ENCODE results near the gene SRPK2.
"Not testable (repeated sequence)": the region's sequence is repeated elsewhere in the genome, so short reads cannot be mapped to it uniquely, and the experiment has no call there.

SRPK2 gene

DNA sequence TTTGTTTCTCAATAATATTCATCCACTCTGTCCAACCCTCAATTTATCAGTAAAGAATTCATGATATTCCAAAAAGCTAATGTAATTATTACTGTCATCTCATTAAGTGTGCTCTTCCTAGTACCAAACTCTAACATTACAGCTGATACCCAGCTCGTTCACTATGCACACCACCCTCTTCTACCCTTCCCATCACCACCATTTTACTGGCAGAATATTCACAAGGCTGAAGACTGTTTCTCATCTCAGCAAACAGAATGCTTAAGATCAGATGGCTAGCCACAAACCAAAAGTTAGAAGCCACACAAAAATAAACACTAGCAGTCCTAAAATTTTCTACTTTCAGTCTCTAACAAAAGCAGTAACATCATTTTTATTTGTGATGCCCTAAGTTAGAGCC, 121.5 kb downstream of the SRPK2 start:
- DNase-seq (ENCODE audit: low read depth): no peak

DNA sequence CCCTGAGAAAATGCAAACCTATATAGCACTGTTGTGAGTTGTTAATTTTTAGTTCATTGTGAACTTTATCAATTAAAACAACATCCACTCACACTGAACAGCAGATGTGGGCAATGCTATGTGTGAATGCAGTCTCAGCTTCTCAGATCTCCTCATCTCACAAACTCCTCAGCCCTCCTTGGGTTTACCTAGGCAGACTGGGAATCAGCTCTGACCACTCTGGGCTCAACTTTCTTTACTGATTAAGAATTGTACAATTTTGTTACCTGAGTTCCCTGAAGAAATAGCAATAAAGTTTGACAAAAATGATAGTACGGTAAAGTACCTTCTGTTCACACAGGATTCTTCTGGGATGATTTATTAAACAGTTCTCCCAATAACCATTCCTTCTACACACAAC, 124.0 kb downstream of the SRPK2 start:
- no peak for DNase-seq (ENCODE audit: low read depth)

DNA sequence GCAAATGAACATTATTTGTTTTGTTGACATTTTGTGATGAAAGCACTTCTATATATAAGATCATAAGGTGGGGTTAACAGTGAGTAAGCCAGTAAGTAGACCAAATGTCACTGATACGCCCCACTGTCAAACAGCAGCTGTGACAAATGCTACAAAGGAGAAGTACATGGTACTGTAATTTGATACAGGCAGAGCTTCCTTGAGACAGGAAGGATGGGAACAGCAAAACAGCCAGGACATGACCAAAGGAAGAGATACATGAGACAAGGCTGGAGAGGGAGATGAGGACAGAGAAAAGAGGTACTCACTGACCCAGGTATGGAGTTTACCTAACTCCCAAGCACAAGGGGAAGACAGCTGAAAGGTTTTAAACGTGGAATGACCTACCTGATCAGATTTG, 127.0 kb downstream of the SRPK2 start:
- no peak for DNase-seq (ENCODE audit: low read depth)

DNA sequence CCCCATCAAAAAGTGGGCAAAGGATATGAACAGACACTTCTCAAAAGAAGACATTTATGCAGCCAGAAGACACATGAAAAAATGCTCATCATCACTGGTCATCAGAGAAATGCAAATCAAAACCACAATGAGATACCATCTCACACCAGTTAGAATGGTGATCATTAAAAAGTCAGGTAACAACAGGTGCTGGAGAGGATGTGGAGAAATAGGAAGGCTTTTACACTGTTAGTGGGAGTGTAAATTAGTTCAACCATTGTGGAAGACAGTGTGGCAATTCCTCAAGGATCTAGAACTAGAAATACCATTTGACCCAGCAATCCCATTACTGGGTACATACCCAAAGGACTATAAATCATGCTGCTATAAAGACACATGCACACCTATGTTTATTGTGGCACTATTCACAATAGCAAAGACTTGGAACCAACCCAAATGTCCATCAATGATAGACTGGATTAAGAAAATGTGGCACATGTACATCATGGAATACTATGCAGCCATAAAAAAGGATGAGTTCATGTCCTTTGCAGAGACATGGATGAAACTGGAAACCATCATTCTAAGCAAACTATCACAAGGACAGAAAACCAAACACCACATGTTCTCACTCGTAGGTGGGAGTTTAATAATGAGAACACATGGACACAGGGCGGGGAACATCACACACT, 128.4 kb downstream of the SRPK2 start:
- DNase-seq (ENCODE audit: low read depth): not testable (repeated sequence)

DNA sequence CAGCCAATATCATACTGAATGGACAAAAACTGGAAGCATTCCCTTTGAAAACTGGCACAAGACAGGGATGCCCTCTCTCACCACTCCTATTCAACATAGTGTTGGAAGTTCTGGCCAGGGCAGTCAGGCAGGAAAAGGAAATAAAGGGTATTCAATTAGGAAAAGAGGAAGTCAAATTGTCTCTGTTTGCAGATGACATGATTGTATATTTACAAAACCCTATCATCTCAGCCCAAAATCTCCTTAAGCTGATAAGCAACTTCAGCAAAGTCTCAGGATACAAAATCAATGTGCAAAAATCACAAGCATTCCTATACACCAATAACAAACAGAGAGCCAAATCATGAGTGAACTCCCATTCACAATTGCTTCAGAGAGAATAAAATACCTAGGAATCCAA, 129.8 kb downstream of the SRPK2 start:
- DNase-seq (ENCODE audit: low read depth): not testable (repeated sequence)

DNA sequence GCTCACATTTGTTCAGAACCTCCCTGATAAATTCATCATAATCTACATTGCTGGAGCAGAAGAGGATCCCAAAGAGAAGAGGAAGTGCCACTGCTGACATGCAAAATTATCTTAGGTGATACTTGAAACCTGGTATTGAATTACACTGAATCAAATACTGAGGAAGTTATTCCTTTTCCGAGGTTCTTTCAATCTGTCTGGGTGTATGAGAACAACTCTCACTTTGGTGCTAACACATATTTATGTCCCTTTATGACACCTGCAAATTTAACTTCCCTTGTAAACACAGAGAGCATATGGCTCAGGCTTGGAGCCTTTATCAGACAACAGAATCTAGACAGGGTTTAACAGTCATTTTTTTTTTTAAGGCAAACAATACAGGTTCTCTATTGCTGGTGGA, 131.4 kb downstream of the SRPK2 start:
- no peak for DNase-seq (ENCODE audit: low read depth)

DNA sequence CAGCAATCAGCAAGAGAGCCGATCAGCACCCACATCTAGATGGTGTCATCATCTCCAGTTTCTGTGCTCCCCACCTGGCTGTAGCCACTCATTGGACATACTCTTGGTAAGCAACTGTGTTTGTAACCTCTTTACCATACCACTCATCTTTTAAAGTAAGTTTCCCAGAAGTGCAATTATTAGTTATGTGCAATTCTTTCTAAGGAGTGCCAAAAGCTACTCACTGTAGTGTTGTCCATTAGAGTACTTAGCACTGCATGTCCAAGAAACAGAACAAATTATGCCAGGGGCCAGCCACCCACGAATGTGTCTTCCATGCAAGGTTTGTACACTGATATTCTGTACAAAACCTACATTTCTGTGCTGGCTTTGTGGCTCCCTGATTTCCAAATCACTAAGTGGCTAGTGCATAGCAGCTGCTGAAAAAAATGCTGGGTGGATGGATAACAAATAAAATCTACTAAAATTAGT, 131.9 kb downstream of the SRPK2 start:
- no peak for DNase-seq (ENCODE audit: low read depth)

DNA sequence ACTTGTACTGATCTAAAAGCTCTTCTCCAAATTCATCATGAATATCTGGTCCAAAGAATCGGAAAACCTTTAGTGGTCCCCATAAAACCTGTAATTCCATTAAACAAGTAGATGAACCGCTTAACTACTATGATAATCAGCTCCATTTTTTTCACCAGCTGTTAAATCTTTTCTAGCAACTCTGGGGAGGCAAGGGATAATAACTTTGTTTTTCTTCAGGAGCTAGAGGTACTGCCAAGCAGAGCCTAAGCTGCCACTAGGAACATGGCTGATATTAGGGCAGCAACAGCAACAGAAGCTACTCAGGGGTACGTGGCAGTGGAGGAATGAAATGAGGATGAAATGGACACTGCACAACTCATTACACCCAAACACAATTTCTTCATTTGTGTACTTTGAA, 138.0 kb downstream of the SRPK2 start:
- DNase-seq (ENCODE audit: low read depth): no peak

DNA sequence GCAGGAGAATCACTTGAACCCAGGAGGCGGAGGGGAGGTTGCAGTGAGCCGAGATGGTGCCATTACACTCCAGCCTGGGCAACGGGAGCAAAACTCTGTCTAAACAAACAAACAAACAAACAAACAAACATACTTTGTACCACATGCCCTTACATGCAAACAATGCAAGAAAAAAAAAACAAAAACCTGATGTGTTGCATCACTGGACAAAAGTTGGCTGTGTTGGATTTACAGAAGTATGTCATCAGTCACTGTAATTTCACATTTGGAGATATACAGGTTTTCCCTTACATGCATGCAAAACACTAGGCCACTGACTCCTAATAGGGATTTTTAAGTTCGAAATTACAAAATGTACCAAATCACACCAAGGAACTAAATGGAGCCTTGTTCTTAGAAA, 138.5 kb downstream of the SRPK2 start:
- no peak for DNase-seq (ENCODE audit: low read depth)

DNA sequence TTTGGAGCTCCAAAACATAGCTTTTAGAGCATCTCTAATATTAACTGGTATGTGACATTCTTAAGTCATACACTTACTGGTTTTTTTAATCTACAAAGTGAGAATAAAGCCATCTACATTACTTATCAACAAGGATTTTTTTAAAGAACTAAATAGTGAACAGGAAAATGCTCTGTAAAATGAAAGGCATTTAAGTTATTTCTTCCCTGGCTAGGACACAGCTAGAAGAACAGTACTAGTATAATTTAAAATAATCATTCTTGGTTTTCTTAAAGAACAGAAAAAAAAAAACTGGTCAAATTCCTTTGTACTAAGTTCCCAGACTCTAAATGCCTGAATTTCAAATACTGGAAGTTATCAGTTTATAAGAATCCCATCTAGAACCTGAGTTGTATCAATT, 139.5 kb downstream of the SRPK2 start:
- no peak for DNase-seq (ENCODE audit: low read depth)

DNA sequence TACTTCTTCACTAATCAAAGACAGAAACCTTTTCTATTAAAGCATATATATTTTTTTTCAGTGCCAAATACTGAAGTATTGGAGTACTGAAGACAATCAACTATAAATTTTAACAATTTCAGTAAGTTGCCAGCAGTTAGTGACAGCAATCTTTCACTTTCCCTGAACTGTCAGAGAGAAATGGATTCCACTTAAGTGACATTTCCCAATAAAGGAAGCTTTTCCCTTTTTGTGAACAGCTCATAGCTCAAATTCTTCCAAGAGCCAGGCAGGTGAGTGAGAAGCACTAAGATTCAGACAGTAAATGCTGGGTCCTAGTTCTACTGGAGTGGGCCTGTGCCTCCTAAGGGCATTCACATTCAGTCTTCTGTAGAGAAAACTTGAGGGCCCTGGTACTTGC, 142.0 kb downstream of the SRPK2 start:
- DNase-seq (ENCODE audit: low read depth): no peak

DNA sequence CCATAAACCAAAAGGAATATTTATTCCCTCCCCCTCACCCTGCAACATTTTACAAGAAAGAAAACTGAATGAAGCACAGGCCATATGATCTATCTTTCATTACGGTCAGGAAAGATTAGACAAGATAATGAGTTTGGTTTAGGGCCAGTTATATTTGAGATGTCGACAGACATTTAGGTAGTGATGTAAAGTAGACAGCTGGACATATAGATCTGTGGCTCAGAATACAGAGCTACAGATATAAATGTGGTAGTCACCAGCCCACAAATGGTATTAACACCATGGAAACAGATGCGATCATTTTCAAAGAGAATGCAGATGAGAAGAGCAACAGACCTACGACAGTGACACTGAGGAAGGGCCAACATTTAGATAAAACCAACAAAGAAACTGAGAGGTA, 142.5 kb downstream of the SRPK2 start:
- DNase-seq (ENCODE audit: low read depth): no peak

DNA sequence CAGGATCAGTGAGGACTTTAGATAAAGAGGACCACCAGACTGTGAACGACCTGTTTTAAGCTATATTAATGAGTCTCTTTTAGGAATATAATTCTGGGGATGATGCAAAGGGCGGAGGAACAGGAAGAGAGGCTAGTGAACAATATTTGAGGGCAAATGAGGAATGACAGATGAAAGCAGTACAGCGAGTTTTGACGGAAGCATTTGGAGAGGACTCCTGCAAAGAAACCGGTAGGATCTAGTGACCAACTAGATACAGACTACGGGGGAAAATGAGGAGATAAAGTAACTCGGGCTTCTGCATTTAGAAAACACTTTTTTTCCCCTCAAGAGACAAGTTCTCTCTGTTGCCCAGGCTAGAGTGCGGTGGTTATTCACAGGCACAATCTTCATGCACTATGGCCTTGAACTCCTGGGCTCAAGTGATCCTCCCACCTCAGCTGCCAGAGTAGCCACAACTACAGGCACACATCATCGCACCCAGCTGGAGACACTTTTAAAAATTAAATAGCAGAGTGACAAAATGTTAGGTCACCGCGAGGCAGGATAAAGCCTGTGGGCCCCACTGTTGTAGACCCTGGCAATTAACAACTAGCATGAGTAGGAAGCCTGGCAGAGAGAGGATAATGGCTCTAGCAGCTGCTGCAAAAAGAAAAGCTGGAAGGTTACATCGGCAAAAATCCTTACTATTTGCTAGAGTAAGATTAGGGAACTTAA, 143.2 kb downstream of the SRPK2 start:
- no peak for DNase-seq (ENCODE audit: low read depth)

DNA sequence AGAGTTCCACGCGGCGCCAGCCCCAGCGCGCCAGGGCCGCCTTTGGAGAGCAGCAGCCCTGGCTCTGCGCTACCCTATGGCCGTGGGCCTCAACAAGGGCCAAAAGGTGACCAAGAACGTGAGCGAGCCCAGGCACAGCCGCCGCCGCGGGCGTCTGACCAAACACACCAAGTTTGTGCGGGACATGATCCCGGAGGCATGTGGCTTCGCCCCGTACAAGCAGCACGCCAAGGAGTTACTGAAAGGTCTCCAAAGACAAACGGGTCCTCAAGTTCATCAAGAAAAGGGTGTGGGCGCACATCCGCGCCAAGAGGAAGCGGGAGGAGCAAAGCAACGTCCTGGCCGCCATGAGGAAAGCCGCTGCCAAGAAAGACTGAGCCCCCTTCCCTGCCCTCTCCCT, 144.1 kb downstream of the SRPK2 start:
- DNase-seq (ENCODE audit: low read depth): no peak

DNA sequence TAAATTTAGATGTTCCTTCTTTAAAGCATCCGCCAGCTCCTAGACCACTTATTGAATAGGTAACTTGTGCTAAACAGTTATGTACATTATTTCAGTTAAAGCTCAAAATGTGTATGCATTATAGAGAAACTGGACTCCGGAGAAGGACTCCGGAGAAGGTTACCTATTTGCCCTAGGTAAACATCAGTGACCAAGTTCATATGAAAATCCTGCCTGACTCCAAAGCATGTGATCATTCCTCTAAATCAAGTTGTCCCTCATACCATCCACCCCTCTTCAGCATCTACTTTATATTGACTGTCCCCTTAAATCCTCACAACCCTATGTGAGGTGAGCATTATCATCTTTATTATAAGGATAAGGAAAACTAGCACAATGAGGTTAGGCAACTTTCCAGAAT, 147.5 kb downstream of the SRPK2 start:
- DNase-seq (ENCODE audit: low read depth): no peak

DNA sequence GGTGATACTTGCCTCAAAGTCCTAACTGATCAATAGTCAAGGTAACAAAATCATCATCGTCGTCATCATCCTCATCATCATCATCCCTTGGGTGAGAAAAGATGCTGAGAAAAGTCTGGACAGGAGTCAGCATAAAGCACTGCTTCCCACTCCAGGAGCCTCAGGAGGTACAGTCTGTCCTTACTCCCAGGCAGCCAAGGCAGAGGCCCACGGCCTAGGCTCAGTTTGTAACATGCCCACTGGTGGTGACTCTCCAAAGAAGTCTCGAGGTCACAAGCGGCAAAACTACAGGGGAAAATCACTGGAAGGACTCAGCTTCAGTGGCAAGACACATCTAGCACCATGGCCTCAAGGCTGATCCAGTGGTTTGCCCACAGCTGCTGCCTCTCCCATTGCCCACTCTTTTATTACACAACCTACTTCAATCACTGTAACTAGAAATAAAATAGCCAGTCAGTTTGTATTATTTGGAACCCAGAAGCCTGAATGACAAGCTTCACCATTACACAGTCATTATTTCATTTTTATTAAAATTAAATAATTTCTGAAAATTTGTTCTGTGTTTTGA, 150.4 kb downstream of the SRPK2 start:
- DNase-seq (ENCODE audit: low read depth): no peak

DNA sequence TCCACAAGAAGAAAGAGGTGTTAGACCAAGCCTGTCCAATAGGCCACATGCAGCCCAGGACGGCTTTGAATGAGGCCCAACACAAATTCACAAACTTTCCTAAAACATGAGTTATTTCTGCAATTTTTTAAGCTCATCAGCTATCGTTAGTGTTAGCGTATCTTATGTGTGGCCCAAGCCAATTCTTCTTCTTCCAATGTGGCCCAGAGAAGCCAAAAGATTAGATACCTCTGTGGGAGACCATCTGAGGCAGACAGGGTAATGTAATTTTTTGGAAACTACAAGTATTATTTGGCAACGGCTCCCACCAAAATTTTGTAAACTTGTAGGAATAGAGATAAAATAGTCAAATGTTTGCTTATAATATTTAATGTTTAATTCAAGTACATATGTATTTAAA, 153.8 kb downstream of the SRPK2 start:
- no peak for DNase-seq (ENCODE audit: low read depth)

DNA sequence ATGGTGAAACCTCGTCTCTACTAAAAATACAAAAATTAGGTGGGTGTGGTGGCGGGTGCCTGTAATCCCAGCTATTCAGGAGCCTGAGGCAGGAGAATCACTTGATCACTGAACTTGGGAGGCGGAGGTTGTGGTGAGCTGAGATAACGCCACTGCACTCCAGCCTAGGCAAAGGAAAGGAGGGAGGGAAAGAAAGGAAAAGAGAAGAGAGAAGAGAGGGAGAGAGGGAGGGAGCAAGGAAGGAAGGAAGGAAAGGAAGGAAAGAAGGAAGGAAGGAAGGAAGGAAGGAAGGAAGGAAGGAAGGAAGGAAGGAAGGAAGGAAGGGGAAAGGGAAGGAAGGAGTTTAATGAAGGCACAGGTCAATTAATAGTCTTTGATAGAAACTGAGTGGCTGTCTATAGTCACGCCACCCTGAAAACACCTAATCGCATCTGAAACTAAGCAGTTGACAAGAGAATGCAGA, 155.9 kb downstream of the SRPK2 start:
- not testable (repeated sequence) for DNase-seq (ENCODE audit: low read depth)

DNA sequence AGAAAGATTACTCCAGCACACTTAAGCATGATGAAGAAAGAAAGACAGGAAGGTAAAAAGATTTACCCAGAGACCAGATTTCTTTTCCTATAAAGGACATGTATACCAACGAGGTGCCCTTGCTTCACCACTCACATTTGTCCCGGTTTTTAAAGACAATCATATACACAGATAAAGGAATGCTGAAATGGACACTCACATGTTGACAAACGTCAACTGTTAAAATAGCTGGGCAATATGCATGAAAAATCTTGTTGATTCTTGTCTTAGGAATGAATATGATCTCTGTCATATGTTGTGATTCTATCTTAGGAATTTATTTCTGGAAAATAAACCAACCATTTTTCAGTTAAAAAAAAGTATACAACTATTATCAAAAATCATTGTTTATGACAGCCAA, 158.2 kb downstream of the SRPK2 start:
- DNase-seq (ENCODE audit: low read depth): no peak

DNA sequence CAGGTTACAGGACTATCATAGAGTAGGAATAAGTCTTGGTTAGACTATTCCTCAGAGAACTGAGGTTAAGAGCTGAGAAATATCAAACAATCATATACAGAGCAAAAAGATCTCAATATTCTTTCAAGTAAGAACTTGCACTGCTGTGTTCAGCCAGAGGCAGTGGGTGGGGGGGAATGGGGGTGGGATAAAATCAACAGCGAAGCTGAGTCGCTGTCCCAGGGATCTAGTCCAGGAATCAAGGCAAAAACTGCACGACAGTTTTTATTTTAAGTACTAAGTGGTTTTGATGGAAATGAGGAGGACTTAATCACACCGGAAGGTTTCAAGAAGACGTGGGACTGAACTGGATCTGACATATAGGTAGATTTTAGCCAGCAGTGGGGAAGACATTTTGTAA, 159.1 kb downstream of the SRPK2 start:
- no peak for DNase-seq (ENCODE audit: low read depth)

DNA sequence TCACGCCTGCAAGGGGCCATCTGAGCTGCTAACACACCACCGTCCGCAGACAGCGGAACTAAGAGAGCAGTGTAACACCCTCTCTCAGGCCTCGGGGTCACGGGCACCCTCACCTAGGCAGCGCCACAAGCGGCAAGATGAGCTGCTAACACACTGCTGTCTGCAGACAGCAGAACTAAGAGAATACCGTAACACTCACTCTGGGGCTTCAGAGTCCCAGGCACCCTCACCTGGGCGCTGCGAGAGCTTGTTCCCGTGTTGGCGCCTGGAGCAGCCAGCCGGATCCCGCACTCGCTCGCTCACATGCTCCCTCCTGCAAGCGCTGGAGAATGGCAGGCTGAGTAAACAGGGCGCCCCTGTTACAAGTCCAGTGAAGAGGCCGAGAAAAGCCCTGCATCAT, 160.2 kb downstream of the SRPK2 start:
- no peak for DNase-seq (ENCODE audit: low read depth)

DNA sequence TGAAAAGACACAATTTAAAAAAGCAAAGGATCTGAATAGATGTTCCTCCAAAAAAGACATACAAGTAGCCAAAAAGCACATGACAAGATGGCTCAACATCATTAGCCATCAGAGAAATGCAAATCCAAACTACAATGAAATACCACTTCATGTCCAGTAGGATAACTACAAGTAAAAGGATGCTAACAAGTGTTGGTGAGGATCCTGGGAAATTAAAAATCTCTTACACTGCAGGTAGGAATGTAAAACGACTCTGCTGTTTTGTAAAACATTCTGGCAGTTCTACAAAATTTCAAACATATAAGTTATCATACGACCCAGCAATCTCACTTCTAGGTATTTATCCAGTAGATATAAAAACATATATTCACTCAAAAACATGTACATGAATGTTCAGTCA, 161.3 kb downstream of the SRPK2 start:
- no peak for DNase-seq (ENCODE audit: low read depth)

DNA sequence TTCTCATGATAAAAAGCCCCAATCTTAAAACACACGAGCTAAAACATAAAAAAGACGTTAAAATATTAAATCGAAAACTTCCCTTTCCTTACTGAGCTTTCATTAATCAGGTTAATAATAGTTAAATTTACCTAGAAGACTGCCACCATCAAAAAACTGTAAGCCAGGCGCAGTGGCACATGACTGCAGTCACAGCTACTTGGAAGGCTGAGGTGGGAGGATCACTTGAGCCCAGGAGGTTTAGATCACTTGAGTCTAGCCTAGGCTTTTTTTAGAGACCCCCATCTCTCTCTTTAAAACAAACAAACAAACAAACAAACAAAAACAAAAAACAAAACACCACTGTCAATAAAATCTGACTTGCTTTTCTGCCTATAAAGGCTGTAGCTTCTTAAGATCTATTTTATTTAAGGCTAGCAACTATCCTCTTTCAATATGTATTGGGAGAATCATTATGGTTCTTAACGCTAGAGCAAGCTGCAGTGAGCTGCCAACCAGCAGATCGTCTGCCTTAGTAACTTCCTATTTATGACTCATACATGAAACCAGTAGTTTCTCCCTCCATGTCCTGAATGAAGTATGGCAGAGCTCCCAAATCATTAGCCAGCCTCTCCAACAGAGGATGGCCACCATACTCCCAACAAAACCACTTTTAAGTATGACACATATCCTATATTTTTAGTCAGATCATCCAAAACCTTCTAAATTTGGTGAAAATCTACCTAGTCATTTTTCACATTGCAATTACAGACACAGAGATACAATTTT, 163.7 kb downstream of the SRPK2 start:
- no peak for DNase-seq (ENCODE audit: low read depth)

Data from stimulated activated CD4-positive, alpha-beta T cell treated with anti-CD3 and anti-CD28 coated beads, Interleukin-2, amount 100 ng/mL, for 4 hours (primary cell).